HepG2 (cell line): ENCODE measurements around the gene SEMA3F. TPM values are rescaled to one million over a fixed set of nuclear protein-coding genes. Genes with fewer than 3 reads are reported as not detected.

Source experiments
- BCL3 ChIP-seq: sonication (generic); formaldehyde crosslinking; IDR thresholded peaks from 2 replicates; pipeline ENCODE4 v1.5.1; 2020; ENCODE audit warnings: mild to moderate bottlenecking, missing genetic modification reagents, moderate library complexity
- CTCF ChIP-seq: sonication (generic); formaldehyde crosslinking; IDR thresholded peaks from 2 replicates; pipeline ENCODE4 v1.5.0; 2020; ENCODE audit warnings: mild to moderate bottlenecking, missing genetic modification reagents, moderate library complexity
- DBP ChIP-seq: sonication (generic); formaldehyde crosslinking; IDR thresholded peaks from 2 replicates; pipeline ENCODE4 v1.4.0; 2020; ENCODE audit warnings: missing genetic modification reagents; ENCODE audit errors: not compliant biosample characterization
- HINFP ChIP-seq: sonication (generic); formaldehyde crosslinking; IDR thresholded peaks from 2 replicates; pipeline ENCODE4 v1.4.0; 2020; ENCODE audit warnings: low read depth, mild to moderate bottlenecking, missing genetic modification reagents
- KMT2B ChIP-seq: IDR thresholded peaks from 2 replicates; pipeline ENCODE4 v1.6.1; 2016; ENCODE audit warnings: missing genetic modification reagents, missing compliant biosample characterization
- SATB2 ChIP-seq: sonication (generic); formaldehyde crosslinking; IDR thresholded peaks from 2 replicates; pipeline ENCODE4 v1.5.0; 2020; ENCODE audit warnings: missing genetic modification reagents
- ZEB1 ChIP-seq: IDR thresholded peaks from 2 replicates; pipeline ENCODE4 v1.6.1; 2012; ENCODE audit warnings: mild to moderate bottlenecking, low read depth, inconsistent platforms; ENCODE audit not compliant: insufficient replicate concordance
- ZNF230 ChIP-seq: sonication (generic); formaldehyde crosslinking; IDR thresholded peaks from 2 replicates; pipeline ENCODE4 v1.4.0; 2020; ENCODE audit warnings: mild to moderate bottlenecking, missing genetic modification reagents
- ZNF280D ChIP-seq: sonication (generic); formaldehyde crosslinking; IDR thresholded peaks from 2 replicates; pipeline ENCODE4 v1.5.1; 2020; ENCODE audit warnings: mild to moderate bottlenecking, missing genetic modification reagents
- ZNF331 ChIP-seq: sonication (generic); formaldehyde crosslinking; IDR thresholded peaks from 2 replicates; pipeline ENCODE4 v1.4.0; 2020; ENCODE audit warnings: missing genetic modification reagents
- ZNF431 ChIP-seq: sonication (generic); formaldehyde crosslinking; IDR thresholded peaks from 2 replicates; pipeline ENCODE4 v1.9.0; 2022; ENCODE audit warnings: missing genetic modification reagents, low read depth, mild to moderate bottlenecking, borderline replicate concordance
- ZNF546 ChIP-seq: sonication (generic); formaldehyde crosslinking; conservative IDR thresholded peaks from 2 replicates; pipeline ENCODE4 v1.8.1; 2023; ENCODE audit warnings: mild to moderate bottlenecking, missing genetic modification reagents
- ZNF607 ChIP-seq: sonication (generic); formaldehyde crosslinking; IDR thresholded peaks from 2 replicates; pipeline ENCODE4 v1.5.1; 2020; ENCODE audit warnings: missing genetic modification reagents, mild to moderate bottlenecking, borderline replicate concordance
- ZNF609 ChIP-seq: sonication (generic); formaldehyde crosslinking; IDR thresholded peaks from 2 replicates; pipeline ENCODE4 v1.4.0; 2020; ENCODE audit warnings: mild to moderate bottlenecking, missing genetic modification reagents, borderline replicate concordance
- polyA plus RNA-seq, 8 experiments: library from polyadenylated mRNA; depleted of rRNA in 3 of 8; stranded (reverse) in 7 of 8; unstranded in 1 of 8; fragments of >200 nt; fragmentation: Illumina TruSeq in 4 of 8; extraction: Trizol in 4 of 8; gene quantifications; 2 replicates each; pipeline versions ENCODE4 v1.2.1 to v1.2.3, GENCODE V29; 2011 to 2016; ENCODE audit warnings: low read depth in 4 of 8, missing spikeins in 1 of 8, mixed read lengths in 1 of 8; ENCODE audit not compliant: insufficient read depth in 1 of 8
- total RNA-seq, 5 experiments: library from RNA; depleted of rRNA; stranded (reverse); fragments of >200 nt; fragmentation: Illumina TruSeq; extraction: Trizol; gene quantifications; 2 replicates each; pipeline ENCODE4 v1.2.3, GENCODE V29; 2016; ENCODE audit warnings: low read depth in 1 of 5

SEMA3F gene
- total and polyA plus RNA-seq, 2 of the 13 experiments (the other 11 are each of a cell fraction or from before 2014, with no cell fraction given), result 7.6 to 17.2 TPM

GRCh38 chr3:50195501-50196252 lies 40.6 kb downstream of the SEMA3F start (continued):
- TF ChIP-seq HINFP (CRISPR knock-in tag), result peak; percentile 74; the same call in 1 of the 2 replicates
- TF ChIP-seq ZNF331 (CRISPR knock-in tag), result peak; percentile 39
- no peak for TF ChIP-seq ZEB1
- peak; percentile 93; the same call in 1 of the 2 replicates for TF ChIP-seq ZNF230 (CRISPR knock-in tag)
- no peak; the same call in 1 of the 2 replicates for TF ChIP-seq CTCF (CRISPR knock-in tag)
- TF ChIP-seq ZNF607 (CRISPR knock-in tag), result peak; percentile 94
- no peak for TF ChIP-seq SATB2
- TF ChIP-seq ZNF609 (CRISPR knock-in tag), result peak; percentile 84
- TF ChIP-seq DBP (CRISPR knock-in tag), result no peak
- TF ChIP-seq KMT2B (CRISPR knock-in tag), result no peak
- TF ChIP-seq ZNF546 (CRISPR knock-in tag), result 0 out of 2 replicates have a peak, but pooled peaks have one; percentile 48
- TF ChIP-seq ZNF431 (CRISPR knock-in tag), result peak; percentile 95
- TF ChIP-seq BCL3 (CRISPR knock-in tag), result peak; percentile 89
- TF ChIP-seq ZNF280D (CRISPR knock-in tag), result peak; percentile 92
